CD4-positive, CD25-positive, alpha-beta regulatory T cell (primary cell): ENCODE measurements around the gene ERFL. TPM values are rescaled to one million over a fixed set of nuclear protein-coding genes. Genes with fewer than 3 reads are reported as not detected.
A peak's percentile ranks its signal among the peaks of the same experiment; 100 is the strongest.

ENCODE experiments used
- ATAC-seq, 2 donors: fragments of 150-1000 bp; cut with Tn5 transposase; one replicate each; pipeline ENCODE4 v1.10.0; 2021; ENCODE audit warnings: low read depth in 2 of 2, moderate number of reproducible peaks in 2 of 2, moderate library complexity in 1 of 2
- DNase-seq, 3 donors: peaks; one replicate each; pipeline versions ENCODE4 v3.0.0 to v3.0.0-alpha.2; 2012 to 2022; ENCODE audit warnings: mixed read lengths in 1 of 3
- H3K27ac ChIP-seq: one replicate; pipeline ENCODE4 v1.7.0; 2013; ENCODE audit warnings: mild to moderate bottlenecking, low read length; ENCODE audit not compliant: insufficient read depth, poor library complexity, severe bottlenecking
- H3K27me3 ChIP-seq: one replicate; pipeline ENCODE4 v1.7.0; 2013; ENCODE audit warnings: low read length; ENCODE audit not compliant: control insufficient read depth, insufficient read depth
- H3K36me3 ChIP-seq: one replicate; pipeline ENCODE4 v1.7.0; 2013; ENCODE audit warnings: mild to moderate bottlenecking, low read length, moderate library complexity; ENCODE audit not compliant: control insufficient read depth, insufficient read depth
- H3K4me1 ChIP-seq: 2 replicates; pipeline ENCODE4 v1.7.0; 2013; ENCODE audit warnings: mild to moderate bottlenecking, low read length; ENCODE audit not compliant: insufficient read depth, control insufficient read depth, poor library complexity, severe bottlenecking
- H3K4me3 ChIP-seq: one replicate; pipeline ENCODE4 v1.7.0; 2013; ENCODE audit warnings: low read depth, mild to moderate bottlenecking, low read length, moderate library complexity
- H3K9me3 ChIP-seq, 2 experiments: 1 replicate in 1 of 2; 2 replicates in 1 of 2; pipeline ENCODE4 v1.7.0; 2013; ENCODE audit warnings: low read length in 2 of 2, mild to moderate bottlenecking in 1 of 2, moderate library complexity in 1 of 2; ENCODE audit not compliant: control insufficient read depth in 2 of 2
- H3K27ac Mint-ChIP-seq, 3 donors: one replicate each; pipeline ENCODE4 v1.8.0; 2020 to 2022; ENCODE audit warnings: mild to moderate bottlenecking in 3 of 3, mixed read lengths in 3 of 3, moderate library complexity in 2 of 3
- H3K27me3 Mint-ChIP-seq: one replicate; pipeline ENCODE4 v1.8.0; 2022; ENCODE audit warnings: mild to moderate bottlenecking, mixed read lengths
- H3K36me3 Mint-ChIP-seq: one replicate; pipeline ENCODE4 v1.8.0; 2020; ENCODE audit warnings: mixed read lengths
- H3K4me1 Mint-ChIP-seq, 4 donors: one replicate each; pipeline ENCODE4 v1.8.0; 2020 to 2022; ENCODE audit warnings: mixed read lengths in 4 of 4, mild to moderate bottlenecking in 1 of 4
- H3K4me3 Mint-ChIP-seq, 4 donors: one replicate each; pipeline ENCODE4 v1.8.0; 2020 to 2022; ENCODE audit warnings: mild to moderate bottlenecking in 4 of 4, mixed read lengths in 4 of 4, moderate library complexity in 3 of 4
- H3K9me3 Mint-ChIP-seq, 7 donors: one replicate each; pipeline ENCODE4 v1.8.0; 2020 to 2022; ENCODE audit warnings: mixed read lengths in 7 of 7, mild to moderate bottlenecking in 3 of 7, moderate library complexity in 2 of 7
- polyA plus RNA-seq, 4 donors: library from polyadenylated mRNA; unstranded; fragments of 300-500 nt; fragmentation: Illumina TruSeq; gene quantifications; one replicate each; pipeline ENCODE4 v1.2.3, GENCODE V29; 2021
- total RNA-seq: library from RNA; stranded (reverse); gene quantifications from one replicate; pipeline ENCODE4 v1.2.3, GENCODE V29; 2022

The ERFL gene
- total and polyA plus RNA-seq, 5 donors from 2014 or later = 4.7 TPM; not detected in 4

- Histone ChIP-seq H3K4me1 (peaks cover 18% of the 10 kb centered on the region), H3K27me3 (no peaks in the 10 kb centered on the region), H3K4me3 (no peak overlapping the region), H3K27ac (peak overlapping the region; percentile 2), H3K9me3 (no peaks in the 10 kb centered on the region), H3K36me3 (peaks cover 86% of the 10 kb centered on the region)
- H3K27me3 Mint-ChIP-seq = no peaks in the 10 kb centered on the region
- DNase-seq = no peak
- H3K9me3 Mint-ChIP-seq = peaks cover 0 to 3% (median 0%) of the 10 kb centered on the region in 7 donors
- H3K27ac Mint-ChIP-seq = peak overlapping the region in 1 of 3 donors; percentile 62
- no peak for ATAC-seq
- peak overlapping the region in 2 of 4 donors; percentile 27 to 57 for H3K4me3 Mint-ChIP-seq
- peaks cover 41% of the 10 kb centered on the region for H3K36me3 Mint-ChIP-seq
- H3K4me1 Mint-ChIP-seq = peaks cover 3 to 68% (median 21%) of the 10 kb centered on the region in 4 donors
Measured at GRCh38 chr19:41901707-41902360, 26.4 kb downstream of the ERFL start.

DNA sequence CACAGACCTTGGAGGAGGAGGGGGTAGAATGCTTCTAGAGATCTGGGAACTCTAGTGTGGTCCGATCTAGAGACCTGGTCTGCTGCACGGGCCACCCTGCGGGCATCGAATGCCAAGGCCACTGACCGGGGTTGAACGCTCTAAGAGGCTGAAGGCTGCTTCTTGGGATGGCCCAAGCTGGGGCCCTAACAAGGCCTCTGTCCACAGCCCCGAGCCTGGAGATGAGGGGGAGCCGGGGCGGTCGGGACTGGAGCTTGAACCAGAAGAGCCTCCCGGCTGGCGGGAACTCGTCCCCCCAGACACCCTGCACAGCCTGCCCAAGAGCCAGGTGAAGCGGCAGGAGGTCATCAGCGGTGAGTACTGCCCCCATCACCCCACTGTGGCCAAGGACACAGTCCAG is 30.0 kb downstream of the ERFL start:
- DNase-seq = no peak
- no peaks in the 10 kb centered on the region for H3K27me3 ChIP-seq
- peaks cover 3 to 66% (median 16%) of the 10 kb centered on the region in 4 donors for H3K4me1 Mint-ChIP-seq
- H3K4me3 Mint-ChIP-seq = peak overlapping the region in 1 of 4 donors; percentile 60
- H3K9me3 ChIP-seq = no peaks in the 10 kb centered on the region
- no peak for ATAC-seq
- H3K9me3 Mint-ChIP-seq = no peaks in the 10 kb centered on the region
- H3K27ac ChIP-seq = no peak overlapping the region
- peaks cover 80% of the 10 kb centered on the region for H3K36me3 ChIP-seq
- peaks cover 28% of the 10 kb centered on the region for H3K36me3 Mint-ChIP-seq
- no peaks in the 10 kb centered on the region for H3K27me3 Mint-ChIP-seq
- H3K4me3 ChIP-seq = no peak overlapping the region
- peaks cover 39% of the 10 kb centered on the region for H3K4me1 ChIP-seq
- H3K27ac Mint-ChIP-seq = peak overlapping the region in 1 of 3 donors; percentile 63

DNA sequence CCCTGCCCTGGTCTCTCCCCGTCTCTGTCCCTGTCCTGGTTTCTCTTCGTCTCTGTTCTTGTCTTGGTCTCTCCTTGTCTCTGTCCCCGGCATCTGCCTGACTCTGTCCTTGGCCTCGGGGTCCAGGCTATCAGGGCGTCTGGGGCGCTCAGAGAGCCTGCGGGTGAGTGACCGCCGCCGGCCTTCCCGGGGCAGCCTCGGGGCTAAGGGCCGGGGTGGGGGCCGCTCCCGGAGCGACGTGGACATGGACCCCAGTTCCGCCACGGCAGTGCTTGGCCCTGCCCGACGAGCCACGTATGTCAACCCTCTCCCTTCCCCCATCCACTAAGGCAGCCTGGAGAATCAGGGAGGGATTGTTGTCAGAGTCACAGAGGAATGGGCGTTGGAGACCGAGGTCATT is 30.4 kb downstream of the ERFL start:
- Mint-ChIP-seq H3K36me3 (peaks cover 32% of the 10 kb centered on the region), H3K27me3 (no peaks in the 10 kb centered on the region), H3K9me3 (no peaks in the 10 kb centered on the region), H3K4me3 (peak overlapping the region in 1 of 4 donors; percentile 60), H3K27ac (peak overlapping the region in 1 of 3 donors; percentile 94), H3K4me1 (peaks cover 3 to 66% (median 16%) of the 10 kb centered on the region in 4 donors)
- no peak overlapping the region for H3K4me3 ChIP-seq
- ATAC-seq (no peak), DNase-seq (no peak)
- no peaks in the 10 kb centered on the region for H3K9me3 ChIP-seq
- peaks cover 78% of the 10 kb centered on the region for H3K36me3 ChIP-seq
- no peaks in the 10 kb centered on the region for H3K27me3 ChIP-seq
- peaks cover 43% of the 10 kb centered on the region for H3K4me1 ChIP-seq
- H3K27ac ChIP-seq = no peak overlapping the region

DNA sequence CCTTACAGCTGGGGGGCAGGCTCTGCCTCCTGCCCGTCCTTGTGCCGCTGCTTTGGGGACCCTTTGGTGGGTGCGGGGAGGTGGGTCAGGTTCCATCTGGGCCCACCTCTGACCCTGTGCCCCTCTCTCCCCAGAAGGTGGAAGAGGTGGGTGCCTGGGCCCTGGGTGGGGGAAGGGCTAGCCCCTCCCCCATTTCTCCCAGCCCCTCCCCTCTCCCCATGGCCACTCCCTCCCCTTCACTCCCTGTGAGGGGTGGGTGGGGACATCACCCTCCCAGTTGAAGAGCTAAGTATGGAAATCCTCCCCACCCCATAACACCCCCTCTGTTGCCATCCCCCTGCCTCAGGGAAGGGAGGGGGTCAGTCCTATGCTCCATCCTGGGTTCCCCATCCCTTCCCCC is 31.1 kb downstream of the ERFL start:
- Mint-ChIP-seq H3K27ac (no peak overlapping the region), H3K4me1 (peaks cover 3 to 61% (median 16%) of the 10 kb centered on the region in 4 donors), H3K27me3 (no peaks in the 10 kb centered on the region), H3K36me3 (peaks cover 32% of the 10 kb centered on the region), H3K4me3 (no peak overlapping the region), H3K9me3 (no peaks in the 10 kb centered on the region)
- no peaks in the 10 kb centered on the region for H3K27me3 ChIP-seq
- H3K4me1 ChIP-seq = peaks cover 46% of the 10 kb centered on the region
- DNase-seq (no peak), ATAC-seq (no peak)
- H3K27ac ChIP-seq = no peak overlapping the region
- no peaks in the 10 kb centered on the region for H3K9me3 ChIP-seq
- no peak overlapping the region for H3K4me3 ChIP-seq
- H3K36me3 ChIP-seq = peaks cover 78% of the 10 kb centered on the region

GRCh38 chr19:41896581-41896942 is 31.7 kb downstream of the ERFL start:
- H3K36me3 Mint-ChIP-seq = peaks cover 30% of the 10 kb centered on the region
- H3K4me1 Mint-ChIP-seq = peaks cover 5 to 61% (median 20%) of the 10 kb centered on the region in 4 donors
- H3K9me3 ChIP-seq = no peaks in the 10 kb centered on the region
- ATAC-seq (no peak), DNase-seq (no peak)
- peak overlapping the region; percentile 41 for H3K27ac ChIP-seq
- no peaks in the 10 kb centered on the region for H3K27me3 Mint-ChIP-seq
- H3K27me3 ChIP-seq = no peaks in the 10 kb centered on the region
- H3K9me3 Mint-ChIP-seq = no peaks in the 10 kb centered on the region
- no peak overlapping the region for H3K4me3 Mint-ChIP-seq
- H3K4me1 ChIP-seq = peaks cover 52% of the 10 kb centered on the region
- peaks cover 78% of the 10 kb centered on the region for H3K36me3 ChIP-seq
- H3K4me3 ChIP-seq = no peak overlapping the region
- H3K27ac Mint-ChIP-seq = peak overlapping the region in 1 of 3 donors; percentile 97

- H3K4me3 ChIP-seq = no peak overlapping the region
- DNase-seq (no peak), ATAC-seq (peak in 1 of 2 donors; percentile 31)
- Mint-ChIP-seq H3K9me3 (no peaks in the 10 kb centered on the region), H3K4me3 (peak overlapping the region in 3 of 4 donors; percentile 10 to 77 (median 66)), H3K27me3 (no peaks in the 10 kb centered on the region), H3K36me3 (peaks cover 31% of the 10 kb centered on the region), H3K27ac (peak overlapping the region in 2 of 3 donors; percentile 88 to 92), H3K4me1 (peaks cover 8 to 64% (median 22%) of the 10 kb centered on the region in 4 donors)
- H3K9me3 ChIP-seq = no peaks in the 10 kb centered on the region
- peak overlapping the region; percentile 41 for H3K27ac ChIP-seq
- H3K27me3 ChIP-seq = no peaks in the 10 kb centered on the region
- peaks cover 76% of the 10 kb centered on the region for H3K36me3 ChIP-seq
- H3K4me1 ChIP-seq = peaks cover 58% of the 10 kb centered on the region
Measured at GRCh38 chr19:41895745-41896580, 32.3 kb downstream of the ERFL start.

GRCh38 chr19:41894350-41894749 is 33.9 kb downstream of the ERFL start:
- no peak for ATAC-seq
- H3K27me3 Mint-ChIP-seq = no peaks in the 10 kb centered on the region
- H3K36me3 ChIP-seq = peaks cover 75% of the 10 kb centered on the region
- H3K9me3 ChIP-seq = no peaks in the 10 kb centered on the region
- H3K4me1 Mint-ChIP-seq = peaks cover 8 to 67% (median 25%) of the 10 kb centered on the region in 4 donors
- peaks cover 27% of the 10 kb centered on the region for H3K36me3 Mint-ChIP-seq
- peak overlapping the region; percentile 56 to 88 (median 56) for H3K27ac Mint-ChIP-seq
- H3K9me3 Mint-ChIP-seq = no peaks in the 10 kb centered on the region
- H3K4me3 Mint-ChIP-seq = peak overlapping the region in 2 of 4 donors; percentile 13 to 44
- H3K27ac ChIP-seq = peak overlapping the region; percentile 67
- no peak overlapping the region for H3K4me3 ChIP-seq
- no peak for DNase-seq
- no peaks in the 10 kb centered on the region for H3K27me3 ChIP-seq
- peaks cover 74% of the 10 kb centered on the region for H3K4me1 ChIP-seq
